PC-3 (cell line): ENCODE data around the gene FTO.

Experiments
- EZH2phosphoT487 ChIP-seq: fragments of 300-600 bp; sonication (generic); IDR thresholded peaks from 2 replicates; pipeline ENCODE4 v1.6.1; 2018; ENCODE audit warnings: mild to moderate bottlenecking, antibody characterized with exemption, low read length, borderline replicate concordance
- TF ChIP-seq, protein P1 (sequence below): fragments of 300-600 bp; sonication (generic); conservative IDR thresholded peaks from 2 replicates; pipeline ENCODE4 v1.5.1; 2017; ENCODE audit warnings: antibody characterized with exemption, low read depth, mild to moderate bottlenecking, low read length

DNA sequence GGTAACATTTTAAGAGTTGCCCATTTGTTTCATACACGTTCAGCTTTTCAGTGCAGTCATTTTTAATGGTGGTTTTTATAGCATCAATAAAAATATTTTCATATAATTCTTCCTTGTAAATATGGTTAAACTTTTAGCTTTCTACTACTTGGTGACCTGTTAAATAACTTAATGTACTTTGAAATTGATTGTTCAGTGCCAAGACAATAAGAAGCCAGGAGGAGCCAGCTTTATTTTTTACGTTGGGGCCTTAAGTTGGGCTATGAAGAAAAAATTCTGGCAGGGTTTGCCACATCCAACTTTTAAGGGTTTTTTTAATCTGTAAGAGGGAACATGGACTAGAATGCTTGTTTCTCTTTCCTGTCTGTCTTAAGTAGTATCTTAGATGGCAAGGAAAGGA is 284.2 kb downstream of the FTO start:
- TF ChIP-seq, protein P1, sequence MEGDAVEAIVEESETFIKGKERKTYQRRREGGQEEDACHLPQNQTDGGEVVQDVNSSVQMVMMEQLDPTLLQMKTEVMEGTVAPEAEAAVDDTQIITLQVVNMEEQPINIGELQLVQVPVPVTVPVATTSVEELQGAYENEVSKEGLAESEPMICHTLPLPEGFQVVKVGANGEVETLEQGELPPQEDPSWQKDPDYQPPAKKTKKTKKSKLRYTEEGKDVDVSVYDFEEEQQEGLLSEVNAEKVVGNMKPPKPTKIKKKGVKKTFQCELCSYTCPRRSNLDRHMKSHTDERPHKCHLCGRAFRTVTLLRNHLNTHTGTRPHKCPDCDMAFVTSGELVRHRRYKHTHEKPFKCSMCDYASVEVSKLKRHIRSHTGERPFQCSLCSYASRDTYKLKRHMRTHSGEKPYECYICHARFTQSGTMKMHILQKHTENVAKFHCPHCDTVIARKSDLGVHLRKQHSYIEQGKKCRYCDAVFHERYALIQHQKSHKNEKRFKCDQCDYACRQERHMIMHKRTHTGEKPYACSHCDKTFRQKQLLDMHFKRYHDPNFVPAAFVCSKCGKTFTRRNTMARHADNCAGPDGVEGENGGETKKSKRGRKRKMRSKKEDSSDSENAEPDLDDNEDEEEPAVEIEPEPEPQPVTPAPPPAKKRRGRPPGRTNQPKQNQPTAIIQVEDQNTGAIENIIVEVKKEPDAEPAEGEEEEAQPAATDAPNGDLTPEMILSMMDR, result no peak
- no peak for TF ChIP-seq EZH2phosphoT487
